Panc1 (cell line): ENCODE measurements around the gene GRAMD1A. TPM values are rescaled to one million over a fixed set of nuclear protein-coding genes. Genes with fewer than 3 reads are reported as not detected.

Experiments used
- ATAC-seq: fragments of 200-7000 bp; cut with Tn5 transposase; 2 replicates; pipeline ENCODE4 v1.9.1; 2020; ENCODE audit warnings: mild to moderate bottlenecking, moderate library complexity
- BruUV-seq: library from RNA; stranded (reverse); fragments of 400-500 nt; replicated peaks from 2 replicates; lab custom pipeline; 2021; lab: Mats Ljungman, UMichigan
- CTCF ChIA-PET: fragments of 300-600 bp; sonication (Branson Sonifier 250); formaldehyde crosslinking; loops from one replicate; lab custom pipeline; 2022; ENCODE audit warnings: antibody characterized with exemption; lab: Charles Lee
- POLR2A ChIA-PET: fragments of 300-600 bp; sonication (Branson Sonifier 250); formaldehyde crosslinking; loops from one replicate; lab custom pipeline; 2022; ENCODE audit warnings: antibody characterized with exemption; lab: Charles Lee
- DNase-seq: peaks from one replicate; pipeline ENCODE4 v3.0.0-alpha.2; 2010; ENCODE audit warnings: low read depth, low spot score
- H3K27ac ChIP-seq: 2 replicates; pipeline ENCODE4 v1.5.1; 2011; ENCODE audit warnings: mild to moderate bottlenecking, low read length, inconsistent platforms
- H3K27me3 ChIP-seq: fragments of 200-500 bp; sonication (Bioruptor generic); 2 replicates; pipeline ENCODE4 v1.6.0; 2014; ENCODE audit warnings: low read length, inconsistent platforms; ENCODE audit not compliant: control insufficient read depth, insufficient read depth
- H3K36me3 ChIP-seq: fragments of 200-500 bp; sonication (Bioruptor generic); 2 replicates; pipeline ENCODE4 v1.5.1; 2014; ENCODE audit warnings: inconsistent platforms, mild to moderate bottlenecking, low read length, moderate library complexity; ENCODE audit not compliant: control insufficient read depth, insufficient read depth
- H3K4me1 ChIP-seq: 2 replicates; pipeline ENCODE4 v1.5.1; 2011; ENCODE audit warnings: inconsistent platforms, mild to moderate bottlenecking, low read length, moderate library complexity; ENCODE audit not compliant: control insufficient read depth, insufficient read depth
- H3K4me3 ChIP-seq, 2 experiments: 2 replicates each; pipeline ENCODE4 v1.5.1; 2011 to 2012; ENCODE audit warnings: low read depth in 2 of 2, low read length in 2 of 2, mild to moderate bottlenecking in 2 of 2, inconsistent platforms in 1 of 2, moderate library complexity in 1 of 2
- H3K9me3 ChIP-seq: fragments of 200-500 bp; sonication (Bioruptor generic); 2 replicates; pipeline ENCODE4 v1.5.1; 2014; ENCODE audit warnings: low read depth, mild to moderate bottlenecking, inconsistent platforms, low read length, moderate library complexity; ENCODE audit not compliant: control insufficient read depth, insufficient read depth
- POLR2AphosphoS5 ChIP-seq: IDR thresholded peaks from 2 replicates; pipeline ENCODE4 v1.6.1; 2012; ENCODE audit warnings: mild to moderate bottlenecking, low read depth, low read length, moderate library complexity
- SIN3A ChIP-seq: IDR thresholded peaks from 2 replicates; pipeline ENCODE4 v1.6.1; 2012; ENCODE audit warnings: low read depth, mild to moderate bottlenecking, low read length, moderate library complexity, borderline replicate concordance; ENCODE audit not compliant: insufficient read depth
- TCF7L2 ChIP-seq: IDR thresholded peaks from 2 replicates; pipeline ENCODE4 v1.6.1; 2011; ENCODE audit warnings: mild to moderate bottlenecking, low read depth, low read length, inconsistent platforms
- in situ Hi-C: cut with HindIII; loops from 2 replicates; pipeline ENCODE4 v1.10.0; 2016; ENCODE audit warnings: low sequenced_read_pairs, low pct_unique_long_range_greater_than_20kb
- intact Hi-C: fragments of 100-400 bp; cut with micrococcal nuclease; formaldehyde crosslinking; loops from one replicate; pipeline ENCODE4 v1.10.0; 2022; ENCODE audit not compliant: unreplicated experiment
- total RNA-seq: library from RNA; stranded (reverse); gene quantifications from one replicate; pipeline ENCODE4 v1.2.1, GENCODE V29; 2021; ENCODE audit not compliant: unreplicated experiment
- TF ChIP-seq, protein P1 (sequence below): fragments of 450-650 bp; IDR thresholded peaks from 2 replicates; pipeline ENCODE4 v1.5.1; 2017; ENCODE audit warnings: mild to moderate bottlenecking
- TF ChIP-seq, protein P2 (sequence below), 2 experiments: IDR thresholded peaks; 2 replicates each; pipeline ENCODE4 v1.6.1; 2011 to 2012; ENCODE audit warnings: low read depth in 2 of 2, control low read depth in 1 of 2, low read length in 1 of 2, mild to moderate bottlenecking in 1 of 2, moderate library complexity in 1 of 2; ENCODE audit not compliant: insufficient read depth in 1 of 2

Gene GRAMD1A
- total RNA-seq, 1 experiment from 2014 or later: 69.9 TPM

DNA sequence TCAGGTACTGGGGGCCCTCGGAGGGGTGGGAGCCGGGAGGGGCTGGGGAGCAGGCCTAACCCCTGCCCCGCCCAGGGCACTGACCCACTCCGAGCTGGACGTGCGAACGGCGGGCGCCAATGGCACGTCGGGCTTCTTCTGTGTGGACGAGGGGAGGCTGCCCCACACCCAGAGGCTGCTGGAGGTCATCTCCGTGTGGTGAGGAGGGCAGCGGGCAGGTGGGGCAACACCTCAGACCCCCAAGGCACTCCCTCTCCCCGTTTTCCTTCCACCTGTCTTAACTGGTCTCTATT, 59.6 kb downstream of the GRAMD1A start:
- no peaks in the 10 kb centered on the region for H3K4me1 ChIP-seq
- no peak overlapping the region for H3K4me3 ChIP-seq
- TF ChIP-seq, protein P1, sequence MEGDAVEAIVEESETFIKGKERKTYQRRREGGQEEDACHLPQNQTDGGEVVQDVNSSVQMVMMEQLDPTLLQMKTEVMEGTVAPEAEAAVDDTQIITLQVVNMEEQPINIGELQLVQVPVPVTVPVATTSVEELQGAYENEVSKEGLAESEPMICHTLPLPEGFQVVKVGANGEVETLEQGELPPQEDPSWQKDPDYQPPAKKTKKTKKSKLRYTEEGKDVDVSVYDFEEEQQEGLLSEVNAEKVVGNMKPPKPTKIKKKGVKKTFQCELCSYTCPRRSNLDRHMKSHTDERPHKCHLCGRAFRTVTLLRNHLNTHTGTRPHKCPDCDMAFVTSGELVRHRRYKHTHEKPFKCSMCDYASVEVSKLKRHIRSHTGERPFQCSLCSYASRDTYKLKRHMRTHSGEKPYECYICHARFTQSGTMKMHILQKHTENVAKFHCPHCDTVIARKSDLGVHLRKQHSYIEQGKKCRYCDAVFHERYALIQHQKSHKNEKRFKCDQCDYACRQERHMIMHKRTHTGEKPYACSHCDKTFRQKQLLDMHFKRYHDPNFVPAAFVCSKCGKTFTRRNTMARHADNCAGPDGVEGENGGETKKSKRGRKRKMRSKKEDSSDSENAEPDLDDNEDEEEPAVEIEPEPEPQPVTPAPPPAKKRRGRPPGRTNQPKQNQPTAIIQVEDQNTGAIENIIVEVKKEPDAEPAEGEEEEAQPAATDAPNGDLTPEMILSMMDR: no peak
- TF ChIP-seq POLR2AphosphoS5 (no peak), SIN3A (no peak), TCF7L2 (no peak)
- TF ChIP-seq, protein P2, sequence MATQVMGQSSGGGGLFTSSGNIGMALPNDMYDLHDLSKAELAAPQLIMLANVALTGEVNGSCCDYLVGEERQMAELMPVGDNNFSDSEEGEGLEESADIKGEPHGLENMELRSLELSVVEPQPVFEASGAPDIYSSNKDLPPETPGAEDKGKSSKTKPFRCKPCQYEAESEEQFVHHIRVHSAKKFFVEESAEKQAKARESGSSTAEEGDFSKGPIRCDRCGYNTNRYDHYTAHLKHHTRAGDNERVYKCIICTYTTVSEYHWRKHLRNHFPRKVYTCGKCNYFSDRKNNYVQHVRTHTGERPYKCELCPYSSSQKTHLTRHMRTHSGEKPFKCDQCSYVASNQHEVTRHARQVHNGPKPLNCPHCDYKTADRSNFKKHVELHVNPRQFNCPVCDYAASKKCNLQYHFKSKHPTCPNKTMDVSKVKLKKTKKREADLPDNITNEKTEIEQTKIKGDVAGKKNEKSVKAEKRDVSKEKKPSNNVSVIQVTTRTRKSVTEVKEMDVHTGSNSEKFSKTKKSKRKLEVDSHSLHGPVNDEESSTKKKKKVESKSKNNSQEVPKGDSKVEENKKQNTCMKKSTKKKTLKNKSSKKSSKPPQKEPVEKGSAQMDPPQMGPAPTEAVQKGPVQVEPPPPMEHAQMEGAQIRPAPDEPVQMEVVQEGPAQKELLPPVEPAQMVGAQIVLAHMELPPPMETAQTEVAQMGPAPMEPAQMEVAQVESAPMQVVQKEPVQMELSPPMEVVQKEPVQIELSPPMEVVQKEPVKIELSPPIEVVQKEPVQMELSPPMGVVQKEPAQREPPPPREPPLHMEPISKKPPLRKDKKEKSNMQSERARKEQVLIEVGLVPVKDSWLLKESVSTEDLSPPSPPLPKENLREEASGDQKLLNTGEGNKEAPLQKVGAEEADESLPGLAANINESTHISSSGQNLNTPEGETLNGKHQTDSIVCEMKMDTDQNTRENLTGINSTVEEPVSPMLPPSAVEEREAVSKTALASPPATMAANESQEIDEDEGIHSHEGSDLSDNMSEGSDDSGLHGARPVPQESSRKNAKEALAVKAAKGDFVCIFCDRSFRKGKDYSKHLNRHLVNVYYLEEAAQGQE (IDR thresholded peaks at IDR 0.05; ENCODE audit: insufficient read depth in 1 of 2, low read depth in 2 of 2, low read length in 1 of 2): no peak
- in situ Hi-C loops (no loop called here), intact Hi-C loops (no loop called here)
- CTCF ChIA-PET: interaction anchor here (0.7 kb wide), 1 partner anchor 146 kb away, joined by 7 read pairs; no protein-coding TSS in a partner anchor
- no peak for ATAC-seq
- H3K27me3 ChIP-seq: peaks cover 2% of the 10 kb centered on the region; the same call in 1 of the 2 replicates
- no peak for DNase-seq
- no peaks in the 10 kb centered on the region for H3K36me3 ChIP-seq
- no TSS peak for BruUV-seq
- H3K9me3 ChIP-seq: no peaks in the 10 kb centered on the region
- H3K27ac ChIP-seq: no peak overlapping the region
- POLR2A ChIA-PET: no interaction called here

DNA sequence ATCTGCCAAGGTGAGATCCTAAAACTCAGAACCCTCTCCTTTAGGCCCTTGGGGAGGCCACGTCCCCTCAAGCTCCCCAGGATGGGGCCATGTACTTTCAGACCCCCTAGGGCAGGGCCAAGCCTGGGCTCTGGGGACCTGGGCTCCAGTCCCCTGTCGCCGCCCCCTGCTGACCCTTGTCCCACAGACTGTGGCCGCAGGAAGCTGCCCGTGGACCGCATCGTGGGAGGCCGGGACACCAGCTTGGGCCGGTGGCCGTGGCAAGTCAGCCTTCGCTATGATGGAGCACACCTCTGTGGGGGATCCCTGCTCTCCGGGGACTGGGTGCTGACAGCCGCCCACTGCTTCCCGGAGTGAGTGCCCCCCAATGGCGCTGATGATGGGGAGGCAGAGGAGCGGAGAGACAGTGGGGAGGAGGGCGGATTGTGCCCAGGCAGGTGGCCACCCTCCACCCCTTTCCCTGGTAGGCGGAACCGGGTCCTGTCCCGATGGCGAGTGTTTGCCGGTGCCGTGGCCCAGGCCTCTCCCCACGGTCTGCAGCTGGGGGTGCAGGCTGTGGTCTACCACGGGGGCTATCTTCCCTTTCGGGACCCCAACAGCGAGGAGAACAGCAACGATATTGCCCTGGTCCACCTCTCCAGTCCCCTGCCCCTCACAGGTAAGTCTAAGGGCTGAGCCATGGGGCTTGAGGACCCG, 60.2 kb downstream of the GRAMD1A start:
- Histone ChIP-seq H3K27ac (no peak overlapping the region), H3K4me3 (no peak overlapping the region), H3K4me1 (no peaks in the 10 kb centered on the region), H3K36me3 (no peaks in the 10 kb centered on the region), H3K27me3 (peaks cover 2% of the 10 kb centered on the region; the same call in 1 of the 2 replicates), H3K9me3 (no peaks in the 10 kb centered on the region)
- no peak for DNase-seq
- CTCF ChIA-PET: no interaction called here
- TF ChIP-seq, protein P1: no peak
- TF ChIP-seq SIN3A (no peak), TCF7L2 (no peak), POLR2AphosphoS5 (no peak)
- TF ChIP-seq, protein P2 (IDR thresholded peaks at IDR 0.05; ENCODE audit: insufficient read depth in 1 of 2, low read depth in 2 of 2, low read length in 1 of 2): no peak
- in situ Hi-C loops: no loop called here
- POLR2A ChIA-PET: no interaction called here
- no peak for ATAC-seq
- no TSS peak for BruUV-seq
- intact Hi-C loops: no loop called here
